ENCODE measurements around the gene SNX24.

SNX24 gene

DNA sequence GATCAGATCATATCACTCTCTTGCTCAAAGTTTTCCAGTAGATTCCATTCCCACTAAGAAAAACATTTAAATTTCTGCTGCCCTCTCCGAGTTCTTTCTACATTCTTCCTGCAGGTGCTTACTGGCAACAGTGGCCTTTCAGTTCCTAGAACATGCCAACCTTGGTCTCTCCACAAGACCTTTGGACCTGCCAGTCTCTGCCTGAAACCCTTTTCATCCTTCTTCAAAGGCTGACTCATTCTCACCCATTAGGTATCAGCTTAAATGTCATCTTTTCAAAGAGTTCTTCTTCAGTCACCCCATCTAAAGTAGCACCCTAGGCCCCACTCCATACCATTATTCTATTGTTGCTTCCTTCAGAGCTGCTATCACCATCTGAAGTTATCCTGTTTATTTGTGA, 169.3 kb downstream of the SNX24 start:
- DNase-seq (ENCODE audit: low spot score): no peak

DNA sequence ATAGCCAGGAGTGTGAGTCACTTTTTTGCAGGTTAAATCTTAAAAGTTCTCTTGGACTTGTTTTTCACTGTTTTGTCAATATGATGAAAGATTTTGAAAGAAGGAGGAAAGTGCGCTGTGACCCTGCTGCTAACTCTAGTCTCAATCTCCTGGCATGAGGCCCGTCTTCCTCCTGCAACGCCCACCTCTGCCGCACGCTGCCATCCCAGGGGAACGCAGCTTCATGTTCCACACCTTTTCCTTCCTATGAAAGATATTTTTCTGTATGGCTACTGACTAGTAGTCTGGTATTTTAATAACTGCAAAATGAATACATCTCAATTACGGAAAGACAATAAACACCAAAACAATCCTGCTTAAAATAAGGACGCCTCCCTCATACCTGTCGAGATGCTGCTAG, 182.8 kb downstream of the SNX24 start:
- DNase-seq (ENCODE audit: low spot score): no peak

DNA sequence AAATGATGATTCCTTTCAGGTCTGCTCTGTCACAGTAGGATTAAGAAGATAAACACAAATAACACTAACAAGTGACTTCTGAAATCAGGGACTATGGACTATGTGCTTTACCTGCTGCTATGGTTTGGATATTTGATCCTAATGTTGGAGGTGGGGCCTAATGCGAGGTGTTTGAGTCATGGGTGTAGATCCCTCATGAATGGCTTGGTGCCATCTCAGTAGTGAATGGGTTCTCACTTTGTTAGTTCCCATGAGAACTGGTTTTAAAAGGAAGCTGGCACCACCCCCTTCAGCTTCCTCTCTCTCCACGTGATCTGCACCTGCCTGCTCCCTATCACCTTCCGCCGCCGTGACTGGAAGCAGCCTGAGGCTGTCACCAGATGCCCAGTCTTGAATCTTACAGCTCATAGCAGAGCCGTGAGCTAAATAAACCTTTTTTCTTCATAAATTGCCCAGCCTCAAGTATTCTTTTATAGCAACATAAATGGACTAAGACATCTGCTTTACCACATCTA, 187.8 kb downstream of the SNX24 start:
- no peak for DNase-seq (ENCODE audit: low spot score)

DNA sequence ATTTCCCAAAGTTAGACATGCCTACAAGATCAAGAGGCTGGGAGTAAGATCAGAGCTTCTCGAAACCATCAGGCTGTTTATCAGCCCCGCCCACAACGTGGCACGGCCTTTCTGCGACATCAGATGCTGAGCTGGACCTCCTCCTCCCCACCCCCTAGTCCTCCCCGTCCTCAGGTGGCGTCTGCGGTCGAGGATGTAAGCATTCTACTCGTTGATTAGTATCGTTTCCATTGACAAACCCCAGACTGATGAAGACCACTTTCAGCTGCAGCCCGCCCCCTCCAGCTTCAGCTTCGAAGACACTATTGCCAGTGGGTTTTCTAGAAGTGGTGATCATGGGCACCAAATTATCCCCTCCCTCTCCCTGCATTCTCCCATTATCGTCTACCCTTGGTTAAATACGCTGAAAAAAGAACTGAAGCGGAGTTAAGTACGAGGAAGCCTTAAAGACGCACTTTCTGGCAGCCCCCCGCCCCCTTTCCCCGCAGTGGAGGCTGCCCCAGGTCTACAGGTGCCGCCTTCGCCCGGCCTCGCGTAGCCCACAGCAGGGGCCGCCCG, 190.0 kb downstream of the SNX24 start:
- no peak for DNase-seq (ENCODE audit: low spot score)

DNA sequence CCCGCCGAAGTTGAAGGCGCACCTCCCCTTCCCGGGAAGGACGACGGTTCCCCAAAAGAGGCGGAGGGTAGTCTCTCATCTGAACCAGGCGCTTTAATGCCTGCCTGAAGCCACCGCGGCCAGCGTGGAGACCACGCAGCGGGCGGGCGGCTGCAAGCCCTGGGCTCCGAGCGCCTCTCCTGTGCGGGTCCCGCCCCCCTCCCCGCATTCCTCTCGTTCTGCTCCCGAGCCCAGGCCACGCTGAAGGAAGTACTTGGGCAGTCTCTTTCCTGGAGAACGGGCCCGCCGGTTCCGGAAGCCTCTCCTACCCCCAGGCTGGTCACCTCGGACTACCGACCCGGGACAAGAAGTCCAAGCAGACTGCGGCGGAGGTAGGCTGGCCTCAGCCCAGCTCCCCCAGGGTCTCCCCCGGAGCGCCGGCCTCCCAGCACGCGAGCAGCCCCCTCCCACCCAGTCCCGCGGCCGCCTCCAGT, 190.5 kb downstream of the SNX24 start:
- DNase-seq (ENCODE audit: low spot score): no peak

DNA sequence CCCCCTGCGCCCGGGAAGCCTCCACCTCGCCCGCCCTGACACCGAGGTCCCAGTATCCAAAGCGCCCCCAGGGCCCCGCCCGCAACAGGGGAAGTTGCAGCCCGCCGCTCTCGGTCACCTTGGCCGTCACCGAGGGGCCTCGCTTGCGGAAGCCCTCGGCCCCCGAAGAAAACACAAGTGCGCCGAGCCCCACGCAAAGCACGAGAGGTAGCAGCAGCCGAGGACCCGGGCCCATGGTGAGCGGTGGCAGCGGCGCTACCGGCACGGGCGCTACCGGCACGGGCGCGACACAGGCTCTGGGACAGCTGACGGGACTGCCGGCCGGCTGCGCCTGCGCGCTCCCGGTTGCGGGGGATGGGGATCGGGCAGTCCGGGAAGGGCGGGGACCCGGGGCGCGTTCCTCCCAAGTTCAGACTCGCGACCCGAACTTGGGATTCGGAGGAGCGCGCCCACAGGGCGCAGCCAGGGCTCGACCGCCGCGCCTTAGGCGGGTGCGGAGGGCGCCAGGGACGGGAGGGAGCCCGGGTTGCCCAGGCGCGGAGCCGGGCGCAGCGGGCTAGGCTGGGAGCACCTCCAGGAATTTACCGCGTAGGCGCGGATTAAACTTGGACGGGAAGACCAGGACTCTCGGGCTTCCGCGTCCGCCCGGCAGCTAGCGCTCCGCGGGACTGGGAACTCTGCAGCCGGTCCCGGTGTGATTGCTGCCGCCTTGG, 191.1 kb downstream of the SNX24 start, which contains the start of gene PPIC:
Gene PPIC, minus strand, starts transcription at position 335 of the 713 bp plus-strand sequence. Its CDS starts 100 bp downstream, at position 235.
- no peak for DNase-seq (ENCODE audit: low spot score)

DNA sequence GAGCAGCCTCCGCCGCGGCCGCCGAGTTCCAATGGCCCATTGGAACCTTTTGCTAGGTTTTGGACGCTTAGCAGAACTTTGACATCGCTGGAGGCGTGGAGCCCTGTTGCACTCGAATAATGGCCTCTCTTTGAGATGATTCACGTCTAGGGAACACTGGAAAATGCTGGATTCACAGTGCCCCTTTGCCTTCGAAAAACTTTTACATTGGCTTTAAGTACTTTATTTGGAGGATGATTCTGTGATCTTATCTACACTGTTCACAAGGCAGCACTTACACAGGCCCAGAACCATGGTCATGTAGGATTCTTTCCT, 191.6 kb downstream of the SNX24 start:
- no peak for DNase-seq (ENCODE audit: low spot score)

DNA sequence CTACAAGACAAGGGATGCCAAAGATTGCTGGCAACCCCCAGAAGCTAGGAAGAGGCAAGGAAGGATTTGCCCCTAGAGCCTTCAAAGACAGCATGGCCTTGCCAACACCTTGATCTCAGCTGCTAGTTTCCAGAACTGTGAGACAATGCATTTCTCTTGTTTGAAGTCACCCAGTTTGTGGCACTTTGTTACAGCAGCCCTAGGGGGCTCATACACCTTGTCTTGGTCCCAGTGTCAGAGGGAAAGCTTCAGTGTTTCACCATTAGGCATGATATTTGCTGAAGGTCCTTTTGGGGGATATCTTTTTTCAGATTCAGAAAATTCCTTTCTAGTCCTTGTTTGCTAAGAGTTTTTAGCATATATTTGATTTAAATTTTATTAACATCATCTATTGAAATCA, 194.3 kb downstream of the SNX24 start:
- DNase-seq (ENCODE audit: low spot score): no peak

DNA sequence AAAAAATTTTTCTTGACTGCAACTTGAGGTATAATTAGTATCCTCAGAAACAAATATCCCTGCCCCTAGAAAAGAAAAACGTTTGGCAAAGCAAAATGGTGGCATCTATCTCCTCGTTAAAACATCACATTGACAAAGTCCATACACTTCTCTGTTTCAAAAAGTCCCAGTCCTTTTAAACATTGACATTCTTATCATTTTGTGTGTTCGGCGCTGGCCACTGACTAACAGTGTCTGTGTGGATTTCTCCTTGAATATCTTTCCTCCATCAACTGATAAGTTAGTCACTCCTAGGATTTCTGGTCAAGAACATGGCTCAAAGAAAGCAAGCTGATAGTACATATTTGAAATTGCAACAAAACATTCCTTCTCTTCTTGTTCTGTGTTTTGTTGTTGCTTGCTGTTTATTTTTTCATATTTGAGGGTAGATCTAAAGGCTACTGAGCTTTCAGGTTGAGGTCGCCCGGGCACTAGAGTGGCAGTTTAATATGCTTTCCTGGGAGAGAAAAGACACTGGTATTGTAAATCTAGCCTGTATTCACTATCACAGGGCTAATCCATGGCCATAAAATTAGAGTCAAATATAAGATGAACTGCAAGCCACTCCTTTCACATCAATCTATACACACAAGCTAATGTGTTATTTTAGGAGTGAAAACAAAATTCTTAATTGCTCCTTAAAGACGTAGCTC, 199.7 kb downstream of the SNX24 start:
- DNase-seq (ENCODE audit: low spot score): no peak

DNA sequence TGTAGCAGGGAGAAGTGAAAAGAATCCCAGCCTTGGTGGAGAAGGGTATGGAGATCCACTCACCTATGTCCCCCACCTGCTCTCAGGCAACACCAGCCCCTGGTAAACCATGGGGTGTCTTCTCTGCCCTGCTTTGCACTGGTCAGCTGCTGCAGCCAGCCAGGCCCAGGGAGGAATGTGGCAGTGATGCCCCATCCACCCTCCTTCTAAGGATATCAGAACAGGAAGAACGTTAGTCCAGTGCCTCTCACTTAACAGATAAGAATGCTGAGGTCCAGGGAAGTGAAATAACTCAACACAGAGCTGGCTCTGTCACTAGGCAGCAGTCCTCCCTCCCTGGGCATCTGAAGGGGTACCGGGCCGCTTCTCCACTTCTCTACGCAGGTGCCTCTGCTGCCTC, 200.8 kb downstream of the SNX24 start:
- no peak for DNase-seq (ENCODE audit: low spot score)

DNA sequence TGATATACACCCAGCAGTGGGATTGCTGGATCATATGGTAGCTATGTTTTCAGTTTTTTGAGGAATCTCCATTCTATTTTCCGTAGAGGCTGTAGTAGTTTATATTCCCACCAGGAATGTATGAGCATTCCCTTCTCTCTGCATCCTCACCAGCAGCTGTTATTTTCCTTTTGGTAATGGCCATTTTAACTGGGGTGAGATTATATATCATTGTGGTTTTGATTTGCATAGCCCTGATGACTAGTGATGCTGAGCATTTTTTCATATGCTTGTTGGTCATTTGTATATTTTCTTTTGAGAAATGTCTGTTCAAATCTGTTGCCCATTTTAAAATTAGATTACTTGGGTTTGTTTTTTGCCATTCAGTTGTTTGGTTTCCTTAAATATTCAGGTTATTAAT, 202.3 kb downstream of the SNX24 start:
- no peak for DNase-seq (ENCODE audit: low spot score)

DNA sequence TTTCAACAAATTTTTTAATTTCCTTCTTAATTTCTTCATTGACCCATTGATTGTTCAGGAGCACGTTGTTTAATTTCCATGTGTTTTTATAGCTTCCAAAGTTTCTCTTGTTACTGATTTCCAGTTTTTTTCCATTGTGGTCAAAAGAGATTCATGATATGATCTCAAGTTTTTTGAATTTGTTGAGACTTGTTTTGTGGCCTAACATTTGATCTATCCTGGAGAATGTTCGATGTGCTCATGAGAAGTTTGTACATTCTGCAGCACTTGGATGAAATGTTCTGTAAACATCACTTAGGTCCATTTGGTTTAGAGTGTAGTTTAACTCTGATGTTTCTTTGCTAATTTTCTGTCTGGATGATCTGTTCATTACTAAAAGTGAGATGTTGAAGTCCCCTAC, 205.8 kb downstream of the SNX24 start:
- DNase-seq (ENCODE audit: low spot score): no peak

All from CD4-positive, alpha-beta T cell treated with Interleukin-6 at 100 ng/mL for 8 hours (primary cell).